Fibroblast of villous mesenchyme (primary cell): Measurements from ENCODE around the gene ADGRB3. TPM values are rescaled to one million over a fixed set of nuclear protein-coding genes. Genes with fewer than 3 reads are reported as not detected.

ENCODE experiments used
- DNase-seq: peaks from one replicate; pipeline ENCODE4 v3.0.0-alpha.2; 2010; ENCODE audit warnings: low read depth
- H3K4me3 ChIP-seq: 2 replicates; pipeline ENCODE4 v1.5.1; 2011; ENCODE audit warnings: low read depth, mild to moderate bottlenecking, low read length
- total RNA-seq: library from RNA; depleted of rRNA; stranded (reverse); fragments of >200 nt; gene quantifications from 2 replicates; pipeline ENCODE4 v1.2.3, GENCODE V29; 2012
- TF ChIP-seq, protein P1 (sequence below): IDR thresholded peaks from 2 replicates; pipeline ENCODE4 v1.5.1; 2012; ENCODE audit warnings: low read depth, mild to moderate bottlenecking, low read length; ENCODE audit not compliant: insufficient read depth

Gene ADGRB3
- total RNA-seq, 1 donor = under 0.01 TPM

DNA sequence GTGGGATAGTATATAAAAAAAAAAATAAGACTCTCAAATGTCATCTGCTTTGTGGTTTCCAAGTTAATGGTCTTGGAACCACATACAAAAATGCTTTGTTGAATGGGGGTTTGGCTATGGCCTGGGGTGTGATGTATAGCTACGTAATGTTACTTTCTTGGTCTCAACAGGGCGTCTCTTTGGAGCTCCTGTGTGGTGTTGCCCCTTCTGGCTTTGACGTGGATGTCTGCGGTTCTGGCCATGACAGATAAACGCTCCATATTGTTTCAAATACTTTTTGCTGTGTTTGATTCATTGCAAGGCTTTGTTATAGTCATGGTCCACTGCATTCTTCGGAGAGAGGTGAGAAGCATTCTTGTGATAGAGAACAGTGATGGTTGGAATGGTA is 704.1 kb downstream of the ADGRB3 start:
- DNase-seq = no peak
- no peak overlapping the region for H3K4me3 ChIP-seq
- TF ChIP-seq, protein P1, sequence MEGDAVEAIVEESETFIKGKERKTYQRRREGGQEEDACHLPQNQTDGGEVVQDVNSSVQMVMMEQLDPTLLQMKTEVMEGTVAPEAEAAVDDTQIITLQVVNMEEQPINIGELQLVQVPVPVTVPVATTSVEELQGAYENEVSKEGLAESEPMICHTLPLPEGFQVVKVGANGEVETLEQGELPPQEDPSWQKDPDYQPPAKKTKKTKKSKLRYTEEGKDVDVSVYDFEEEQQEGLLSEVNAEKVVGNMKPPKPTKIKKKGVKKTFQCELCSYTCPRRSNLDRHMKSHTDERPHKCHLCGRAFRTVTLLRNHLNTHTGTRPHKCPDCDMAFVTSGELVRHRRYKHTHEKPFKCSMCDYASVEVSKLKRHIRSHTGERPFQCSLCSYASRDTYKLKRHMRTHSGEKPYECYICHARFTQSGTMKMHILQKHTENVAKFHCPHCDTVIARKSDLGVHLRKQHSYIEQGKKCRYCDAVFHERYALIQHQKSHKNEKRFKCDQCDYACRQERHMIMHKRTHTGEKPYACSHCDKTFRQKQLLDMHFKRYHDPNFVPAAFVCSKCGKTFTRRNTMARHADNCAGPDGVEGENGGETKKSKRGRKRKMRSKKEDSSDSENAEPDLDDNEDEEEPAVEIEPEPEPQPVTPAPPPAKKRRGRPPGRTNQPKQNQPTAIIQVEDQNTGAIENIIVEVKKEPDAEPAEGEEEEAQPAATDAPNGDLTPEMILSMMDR = no peak

DNA sequence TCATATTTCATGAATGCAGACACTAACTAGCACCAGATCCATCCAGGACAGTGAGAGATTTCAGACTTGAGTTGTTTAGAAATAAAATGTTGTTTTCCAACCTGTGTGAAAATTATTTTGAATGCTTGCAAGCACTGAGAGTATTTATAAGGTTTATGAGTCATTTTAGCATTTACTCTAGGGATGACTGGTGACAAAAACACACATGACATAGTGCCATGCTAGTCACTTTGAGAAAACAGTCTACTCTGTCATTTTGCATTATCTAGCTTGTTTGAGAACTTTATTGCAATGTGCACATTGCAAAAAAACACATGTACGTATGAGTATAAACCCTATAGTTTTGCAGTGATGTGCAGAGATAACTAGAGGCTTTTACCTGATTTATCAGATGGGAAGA is 705.1 kb downstream of the ADGRB3 start:
- no peak for DNase-seq

DNA sequence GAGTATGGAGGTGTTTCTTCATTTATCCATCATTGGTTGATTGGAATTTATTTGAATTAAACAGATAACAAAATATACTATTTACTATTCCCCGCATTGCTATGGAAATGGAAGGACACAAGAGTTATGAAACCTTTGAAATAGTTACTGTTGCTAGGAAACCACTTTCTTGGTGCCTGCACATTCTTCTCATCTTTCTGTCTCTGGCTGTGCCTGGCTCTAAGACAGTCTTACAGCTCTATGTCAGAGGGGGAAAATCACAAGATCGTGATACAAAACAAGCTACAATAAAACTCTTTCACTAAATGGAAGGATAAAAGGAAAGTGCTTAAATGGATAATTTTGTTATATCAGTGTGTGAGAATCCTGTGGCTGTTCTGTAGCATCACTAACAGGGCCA is 708.8 kb downstream of the ADGRB3 start:
- H3K4me3 ChIP-seq = no peak overlapping the region
- no peak for DNase-seq
- TF ChIP-seq, protein P1 = no peak

More for the DNA sequence above, 705.1 kb downstream of the ADGRB3 start:
- TF ChIP-seq, protein P1 = no peak
- H3K4me3 ChIP-seq = no peak overlapping the region

DNA sequence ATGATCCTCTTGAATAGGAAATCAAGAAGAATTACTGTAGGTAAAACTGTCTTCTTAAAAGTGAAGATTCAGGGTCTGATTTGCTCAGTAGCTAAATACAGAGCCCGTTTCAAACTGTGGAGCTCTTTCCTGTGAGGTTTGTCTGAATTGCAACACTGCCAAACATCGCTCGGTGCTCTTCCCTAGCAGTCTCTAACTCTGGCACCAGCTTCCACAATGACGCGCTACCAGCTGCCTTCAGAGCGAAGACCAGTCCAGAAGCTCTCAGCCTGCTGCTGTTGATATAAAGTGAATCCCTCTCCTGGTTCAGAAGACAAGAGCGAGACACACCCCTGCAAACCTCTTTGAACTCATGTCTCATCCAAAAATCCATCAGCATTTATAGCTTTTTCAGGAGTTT is 714.7 kb downstream of the ADGRB3 start:
- H3K4me3 ChIP-seq = no peak overlapping the region
- TF ChIP-seq, protein P1 = no peak
- no peak for DNase-seq

DNA sequence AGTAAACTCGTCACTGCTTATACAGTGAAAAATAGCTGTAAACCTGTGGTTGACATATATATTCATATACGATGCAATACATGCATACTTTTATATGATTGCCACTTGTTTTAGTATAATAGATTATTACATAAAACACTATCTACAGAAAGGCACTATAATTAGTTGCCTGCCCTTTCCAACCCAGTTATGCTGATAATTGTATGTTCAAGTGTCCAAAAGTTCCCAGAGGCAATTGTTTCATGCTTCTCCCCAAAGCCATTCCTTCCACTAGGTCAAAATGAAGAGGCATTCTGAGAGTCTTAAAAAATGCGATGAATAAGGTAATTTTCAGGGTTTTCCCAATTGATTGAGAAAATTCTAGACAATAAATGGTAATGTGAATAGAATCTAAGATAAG is 727.1 kb downstream of the ADGRB3 start:
- TF ChIP-seq, protein P1 = no peak
- DNase-seq = no peak
- no peak overlapping the region for H3K4me3 ChIP-seq

DNA sequence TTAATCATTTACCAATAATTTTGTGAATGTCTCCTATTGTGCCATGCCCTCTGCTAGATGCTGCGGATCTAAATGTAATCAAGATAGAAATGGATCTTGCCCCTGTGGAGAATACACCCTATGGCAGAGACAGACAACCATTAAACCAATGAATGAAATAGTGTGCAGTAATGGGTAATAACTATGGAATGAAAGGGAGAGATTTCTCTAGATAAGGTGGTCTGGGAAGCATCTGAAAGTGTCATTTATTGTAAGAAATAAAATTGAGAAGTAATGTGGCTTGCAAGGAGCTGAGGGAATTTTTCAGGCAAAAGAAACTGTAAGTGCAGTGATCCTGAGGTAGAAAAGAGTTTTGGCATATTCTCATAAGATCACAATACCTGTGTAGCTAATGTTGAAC is 731.7 kb downstream of the ADGRB3 start:
- TF ChIP-seq, protein P1 = no peak
- no peak for DNase-seq
- H3K4me3 ChIP-seq = no peak overlapping the region

DNA sequence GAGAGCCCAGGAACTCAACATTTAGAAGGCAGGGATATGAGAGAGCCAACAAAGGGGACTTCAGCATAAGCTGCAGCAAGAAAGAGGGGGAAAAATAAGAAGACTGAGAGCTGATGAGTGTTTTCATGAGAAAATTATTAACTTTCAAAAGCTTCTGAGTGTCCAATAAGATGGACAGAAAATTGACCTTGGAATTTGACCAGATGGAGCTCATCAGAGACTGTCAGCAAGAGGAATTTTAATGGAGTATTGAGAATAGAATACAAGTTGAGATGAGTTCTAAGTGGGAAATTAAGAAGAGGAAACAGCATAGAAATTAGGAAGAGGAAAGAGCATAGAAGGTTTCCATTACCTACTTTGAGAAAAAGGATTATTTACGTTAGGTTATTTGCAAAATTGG is 733.5 kb downstream of the ADGRB3 start:
- no peak overlapping the region for H3K4me3 ChIP-seq
- no peak for DNase-seq
- TF ChIP-seq, protein P1 = no peak
